Measurements from ENCODE around the gene UFM1. TPM values are rescaled to one million over a fixed set of nuclear protein-coding genes. Genes with fewer than 3 reads are reported as not detected.
"Not testable (repeated sequence)": the region's sequence is repeated elsewhere in the genome, so short reads cannot be mapped to it uniquely, and the experiment has no call there.

Gene UFM1
- total RNA-seq, 2 donors from 2014 or later, result 39.2 to 43.2 TPM

DNA sequence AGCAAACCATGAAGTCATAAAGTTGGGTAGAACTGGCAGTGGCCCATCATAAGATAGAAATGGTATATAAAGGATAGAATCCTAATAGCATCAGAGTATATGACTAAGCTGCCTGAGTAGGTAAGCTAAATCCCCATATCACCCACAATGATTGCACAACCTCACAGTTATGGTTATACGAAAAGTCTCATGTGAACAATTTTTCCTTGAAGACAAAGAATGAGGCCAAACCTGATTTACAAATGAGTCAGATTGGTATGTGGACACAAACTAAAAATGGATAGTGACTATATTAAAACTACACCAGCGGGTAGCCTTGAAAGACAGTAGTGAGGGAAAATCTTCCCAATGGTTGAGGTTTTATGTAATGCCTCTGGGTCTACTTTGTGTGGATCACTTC, 40.9 kb upstream of the UFM1 start:
- no peak overlapping the region for H3K9ac ChIP-seq (ENCODE audit: extremely low read depth, low read length, poor library complexity, severe bottlenecking)
- no peak for DNase-seq
- H3K27ac ChIP-seq (ENCODE audit: low read depth, low read length), result no peak overlapping the region
- no peaks in the 10 kb centered on the region for H3K9me3 ChIP-seq (ENCODE audit: control insufficient read depth, low read length)
- Mint-ChIP-seq H3K36me3 (ENCODE audit: low read depth) (no peaks in the 10 kb centered on the region), H3K9me3 (no peaks in the 10 kb centered on the region), H3K27ac (no peak overlapping the region), H3K4me1 (no peaks in the 10 kb centered on the region), H3K27me3 (ENCODE audit: insufficient read depth) (no peaks in the 10 kb centered on the region), H3K4me3 (no peak overlapping the region)
- no peaks in the 10 kb centered on the region for H3K36me3 ChIP-seq (ENCODE audit: control insufficient read depth, insufficient read depth, low read length)
- TF ChIP-seq, protein P1, sequence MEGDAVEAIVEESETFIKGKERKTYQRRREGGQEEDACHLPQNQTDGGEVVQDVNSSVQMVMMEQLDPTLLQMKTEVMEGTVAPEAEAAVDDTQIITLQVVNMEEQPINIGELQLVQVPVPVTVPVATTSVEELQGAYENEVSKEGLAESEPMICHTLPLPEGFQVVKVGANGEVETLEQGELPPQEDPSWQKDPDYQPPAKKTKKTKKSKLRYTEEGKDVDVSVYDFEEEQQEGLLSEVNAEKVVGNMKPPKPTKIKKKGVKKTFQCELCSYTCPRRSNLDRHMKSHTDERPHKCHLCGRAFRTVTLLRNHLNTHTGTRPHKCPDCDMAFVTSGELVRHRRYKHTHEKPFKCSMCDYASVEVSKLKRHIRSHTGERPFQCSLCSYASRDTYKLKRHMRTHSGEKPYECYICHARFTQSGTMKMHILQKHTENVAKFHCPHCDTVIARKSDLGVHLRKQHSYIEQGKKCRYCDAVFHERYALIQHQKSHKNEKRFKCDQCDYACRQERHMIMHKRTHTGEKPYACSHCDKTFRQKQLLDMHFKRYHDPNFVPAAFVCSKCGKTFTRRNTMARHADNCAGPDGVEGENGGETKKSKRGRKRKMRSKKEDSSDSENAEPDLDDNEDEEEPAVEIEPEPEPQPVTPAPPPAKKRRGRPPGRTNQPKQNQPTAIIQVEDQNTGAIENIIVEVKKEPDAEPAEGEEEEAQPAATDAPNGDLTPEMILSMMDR (conservative IDR thresholded peaks at IDR 0.05), result no peak
- H3K4me3 ChIP-seq (ENCODE audit: low read length), result no peak overlapping the region
- no peaks in the 10 kb centered on the region for H3K4me1 ChIP-seq (ENCODE audit: control insufficient read depth, insufficient read depth, low read length)
- no peaks in the 10 kb centered on the region for H3K27me3 ChIP-seq (ENCODE audit: control insufficient read depth, insufficient read depth, low read length, poor library complexity, severe bottlenecking)
- 71 to 90% methylated on average over 1 to 2 of the region's 2 CpGs for WGBS, 2 experiments (ENCODE audit: insufficient coverage in 1 of 2, insufficient read length in 1 of 2)

DNA sequence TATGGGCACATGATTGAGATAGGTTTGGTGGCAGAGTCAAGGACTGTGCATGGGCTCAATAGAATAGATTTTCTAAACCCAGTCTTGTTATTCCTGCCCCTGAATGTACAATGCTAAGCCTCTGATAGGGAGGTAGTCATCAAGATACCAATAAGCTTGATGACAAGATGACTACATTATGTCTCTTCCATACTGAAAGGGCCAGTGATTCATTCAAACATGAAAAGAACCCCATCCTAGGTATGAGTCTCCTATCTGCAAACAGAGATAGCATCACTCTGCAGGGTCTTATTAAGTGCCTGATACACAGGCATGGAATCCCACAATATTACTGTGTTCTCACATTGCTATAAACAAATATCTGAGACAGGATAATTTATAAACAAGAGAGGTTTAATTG, 40.3 kb upstream of the UFM1 start:
- H3K9ac ChIP-seq (ENCODE audit: extremely low read depth, low read length, poor library complexity, severe bottlenecking), result no peak overlapping the region
- Mint-ChIP-seq H3K27me3 (ENCODE audit: insufficient read depth) (no peaks in the 10 kb centered on the region), H3K4me1 (no peaks in the 10 kb centered on the region), H3K27ac (no peak overlapping the region), H3K4me3 (no peak overlapping the region), H3K36me3 (ENCODE audit: low read depth) (no peaks in the 10 kb centered on the region), H3K9me3 (no peaks in the 10 kb centered on the region)
- H3K27ac ChIP-seq (ENCODE audit: low read depth, low read length), result no peak overlapping the region
- TF ChIP-seq, protein P1 (conservative IDR thresholded peaks at IDR 0.05), result no peak
- no peaks in the 10 kb centered on the region for H3K36me3 ChIP-seq (ENCODE audit: control insufficient read depth, insufficient read depth, low read length)
- DNase-seq, result no peak
- no peaks in the 10 kb centered on the region for H3K9me3 ChIP-seq (ENCODE audit: control insufficient read depth, low read length)
- H3K4me3 ChIP-seq (ENCODE audit: low read length), result no peak overlapping the region
- H3K27me3 ChIP-seq (ENCODE audit: control insufficient read depth, insufficient read depth, low read length, poor library complexity, severe bottlenecking), result no peaks in the 10 kb centered on the region
- H3K4me1 ChIP-seq (ENCODE audit: control insufficient read depth, insufficient read depth, low read length), result no peaks in the 10 kb centered on the region

DNA sequence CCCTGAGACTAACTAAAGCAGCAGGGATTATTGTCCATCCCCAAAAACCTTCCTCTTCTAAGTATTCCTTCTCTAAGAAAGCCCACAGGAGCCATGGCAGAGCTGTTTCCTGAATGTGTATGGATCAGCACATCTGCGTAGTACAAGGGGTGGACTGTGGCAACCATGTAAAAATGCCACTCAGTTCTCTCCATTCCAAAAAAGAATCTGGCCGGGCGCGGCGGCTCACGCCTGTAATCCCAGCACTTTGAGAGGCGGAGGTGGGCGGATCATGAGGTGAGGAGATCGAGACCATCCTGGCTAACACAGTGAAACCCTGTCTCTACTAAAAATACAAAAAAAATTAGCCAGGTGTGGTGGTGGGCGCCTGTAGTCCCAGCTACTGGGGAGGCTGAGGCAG, 38.5 kb upstream of the UFM1 start:
- H3K27ac Mint-ChIP-seq; H3K27me3 ChIP-seq (ENCODE audit: control insufficient read depth, insufficient read depth, low read length, poor library complexity, severe bottlenecking); H3K27ac ChIP-seq (ENCODE audit: low read depth, low read length); H3K9me3 ChIP-seq (ENCODE audit: control insufficient read depth, low read length); DNase-seq; H3K36me3 Mint-ChIP-seq (ENCODE audit: low read depth); H3K4me3 Mint-ChIP-seq; H3K27me3 Mint-ChIP-seq (ENCODE audit: insufficient read depth); H3K4me1 ChIP-seq (ENCODE audit: control insufficient read depth, insufficient read depth, low read length); H3K4me3 ChIP-seq (ENCODE audit: low read length); H3K9me3 Mint-ChIP-seq; H3K4me1 Mint-ChIP-seq; H3K9ac ChIP-seq (ENCODE audit: extremely low read depth, low read length, poor library complexity, severe bottlenecking); H3K36me3 ChIP-seq (ENCODE audit: control insufficient read depth, insufficient read depth, low read length): not testable (repeated sequence)
- 95 to 100% methylated on average over 5 to 9 of the region's 10 CpGs for WGBS, 2 experiments (ENCODE audit: insufficient coverage in 1 of 2, insufficient read length in 1 of 2)

- Mint-ChIP-seq H3K4me3 (no peak overlapping the region), H3K27me3 (ENCODE audit: insufficient read depth) (no peaks in the 10 kb centered on the region), H3K4me1 (no peaks in the 10 kb centered on the region), H3K36me3 (ENCODE audit: low read depth) (no peaks in the 10 kb centered on the region), H3K9me3 (no peaks in the 10 kb centered on the region), H3K27ac (no peak overlapping the region)
- H3K4me3 ChIP-seq (ENCODE audit: low read length), result no peak overlapping the region
- DNase-seq, result no peak
- no peaks in the 10 kb centered on the region for H3K9me3 ChIP-seq (ENCODE audit: control insufficient read depth, low read length)
- TF ChIP-seq, protein P1 (conservative IDR thresholded peaks at IDR 0.05), result no peak
- H3K36me3 ChIP-seq (ENCODE audit: control insufficient read depth, insufficient read depth, low read length), result no peaks in the 10 kb centered on the region
- no peak overlapping the region for H3K9ac ChIP-seq (ENCODE audit: extremely low read depth, low read length, poor library complexity, severe bottlenecking)
- H3K4me1 ChIP-seq (ENCODE audit: control insufficient read depth, insufficient read depth, low read length), result no peaks in the 10 kb centered on the region
- H3K27ac ChIP-seq (ENCODE audit: low read depth, low read length), result no peak overlapping the region
- H3K27me3 ChIP-seq (ENCODE audit: control insufficient read depth, insufficient read depth, low read length, poor library complexity, severe bottlenecking), result no peaks in the 10 kb centered on the region
These were observed 33.5 kb upstream of the UFM1 start for GRCh38 chr13:38316129-38316528.

Measured in endodermal cell (in vitro differentiated cells).